A549 (cell line): Measurements from ENCODE around the gene C21orf58. TPM values are rescaled to one million over a fixed set of nuclear protein-coding genes. Genes with fewer than 3 reads are reported as not detected.

Experiments
- ATAC-seq, 2 experiments: fragments of 200-7000 bp in 1 of 2; fragments of >200 bp in 1 of 2; cut with Nextera tagmentation in 1 of 2; cut with Tn5 transposase in 1 of 2; 3 replicates each; pipeline versions ENCODE4 v1.8.0 to v1.9.1; 2018 to 2020; ENCODE audit warnings: mild to moderate bottlenecking in 1 of 2, moderate library complexity in 1 of 2
- CTCF ChIA-PET: fragments of 300-600 bp; sonication (Branson Sonifier 250); formaldehyde crosslinking; extraction: SDS; loops from one replicate; lab custom pipeline; 2021; ENCODE audit warnings: antibody characterized with exemption, inconsistent platforms; lab: Yijun Ruan, JAX
- POLR2A ChIA-PET: fragments of 350-600 bp; formaldehyde crosslinking; extraction: SDS; loops from one replicate; lab custom pipeline; 2021; ENCODE audit warnings: antibody characterized with exemption, inconsistent platforms; lab: Yijun Ruan, JAX
- DNase-seq, 2 experiments: peaks; one replicate each; pipeline versions ENCODE4 v3.0.0 to v3.0.0-alpha.2; 2011 to 2016; ENCODE audit warnings: low read depth in 1 of 2, low spot score in 1 of 2
- FAIRE-seq: peaks from 2 replicates; lab custom pipeline; 2011; peaks lifted over from hg19 to GRCh38; lab: Jason Lieb, UNC
- H3K27ac ChIP-seq, 2 experiments: fragments of >200 bp; sonication (Bioruptor Twin); formaldehyde crosslinking; 3 replicates each; pipeline ENCODE4 v1.5.1; 2016 to 2017
- H3K4me1 ChIP-seq: fragments of >200 bp; sonication (Bioruptor Twin); formaldehyde crosslinking; 3 replicates; pipeline ENCODE4 v1.6.1; 2016
- H3K4me2 ChIP-seq: fragments of >200 bp; sonication (Bioruptor Twin); formaldehyde crosslinking; 3 replicates; pipeline ENCODE4 v1.6.1; 2016
- H3K4me3 ChIP-seq: fragments of >200 bp; sonication (Bioruptor Twin); formaldehyde crosslinking; 3 replicates; pipeline ENCODE4 v1.5.1; 2016
- H3K9me3 ChIP-seq: fragments of >200 bp; sonication (Bioruptor Twin); formaldehyde crosslinking; 3 replicates; pipeline ENCODE4 v1.6.1; 2016
- ATOH8 ChIP-seq: fragments of 250-450 bp; sonication (Bioruptor Pico); IDR thresholded peaks from 2 replicates; pipeline ENCODE4 v1.5.0; 2020; ENCODE audit warnings: low read depth, mild to moderate bottlenecking, moderate library complexity
- BHLHE40 ChIP-seq: IDR thresholded peaks from 2 replicates; pipeline ENCODE4 v1.6.1; 2012; ENCODE audit warnings: low read depth, low read length, inconsistent platforms
- CEBPB ChIP-seq, 2 experiments: fragments of >200 bp in 1 of 2; sonication (Bioruptor Twin) in 1 of 2; formaldehyde crosslinking in 1 of 2; IDR thresholded peaks; 2 replicates each; pipeline ENCODE4 v1.6.1; 2012 to 2016
- CHD2 ChIP-seq: fragments of 150-350 bp; IDR thresholded peaks from 2 replicates; pipeline ENCODE4 v1.6.1; 2014; ENCODE audit warnings: low read length; ENCODE audit not compliant: partially characterized antibody
- CTCF ChIP-seq: fragments of >200 bp; sonication (Bioruptor Twin); formaldehyde crosslinking; IDR thresholded peaks from 3 replicates; pipeline ENCODE4 v1.5.1; 2016
- EP300 ChIP-seq, 2 experiments: fragments of >200 bp; sonication (Bioruptor Twin); formaldehyde crosslinking; IDR thresholded peaks; 2 replicates in 1 of 2; 3 replicates in 1 of 2; pipeline ENCODE4 v1.6.1; 2016 to 2017
- HEYL ChIP-seq: fragments of 250-450 bp; sonication (Bioruptor Pico); IDR thresholded peaks from 2 replicates; pipeline ENCODE4 v1.8.0; 2021; ENCODE audit warnings: mild to moderate bottlenecking, moderate library complexity
- HOXB5 ChIP-seq: fragments of 250-450 bp; sonication (Bioruptor Pico); IDR thresholded peaks from 2 replicates; pipeline ENCODE4 v1.5.0; 2020; ENCODE audit warnings: mild to moderate bottlenecking, moderate library complexity
- KDM5A ChIP-seq: fragments of 200-600 bp; sonication (generic); IDR thresholded peaks from 2 replicates; pipeline ENCODE4 v1.6.1; 2016; ENCODE audit warnings: antibody characterized with exemption, mild to moderate bottlenecking
- MYC ChIP-seq: IDR thresholded peaks from 2 replicates; pipeline ENCODE4 v1.6.1; 2012; ENCODE audit warnings: mild to moderate bottlenecking, inconsistent platforms, low read length, improper control_type of control experiment, borderline replicate concordance
- NFE2L2 ChIP-seq: fragments of 150-350 bp; conservative IDR thresholded peaks from 2 replicates; pipeline ENCODE4 v1.6.1; 2014; ENCODE audit warnings: low read length
- NR3C1 ChIP-seq: fragments of >200 bp; sonication (Bioruptor Twin); formaldehyde crosslinking; IDR thresholded peaks from 3 replicates; pipeline ENCODE4 v1.6.1; 2017
- PHF8 ChIP-seq: fragments of 200-600 bp; sonication (generic); IDR thresholded peaks from 2 replicates; pipeline ENCODE4 v1.6.1; 2016; ENCODE audit warnings: low read depth, mild to moderate bottlenecking, antibody characterized with exemption, moderate library complexity, borderline replicate concordance
- POLR2A ChIP-seq: IDR thresholded peaks from 2 replicates; pipeline ENCODE4 v1.6.1; 2012; ENCODE audit warnings: mild to moderate bottlenecking, low read length
- RNF2 ChIP-seq: fragments of 200-600 bp; sonication (generic); IDR thresholded peaks from 2 replicates; pipeline ENCODE4 v1.6.1; 2016; ENCODE audit warnings: low read depth, mild to moderate bottlenecking, antibody characterized with exemption, moderate library complexity, borderline replicate concordance
- USF2 ChIP-seq: fragments of 450-650 bp; IDR thresholded peaks from 2 replicates; pipeline ENCODE4 v1.6.1; 2014; ENCODE audit warnings: antibody characterized with exemption
- ZNF302 ChIP-seq: fragments of 250-450 bp; sonication (Bioruptor Pico); IDR thresholded peaks from 2 replicates; pipeline ENCODE4 v1.9.0; 2021; ENCODE audit warnings: inconsistent platforms, mild to moderate bottlenecking, moderate library complexity
- ZSCAN20 ChIP-seq: fragments of 250-450 bp; sonication (Bioruptor Pico); IDR thresholded peaks from 2 replicates; pipeline ENCODE4 v1.8.0; 2022; ENCODE audit warnings: mild to moderate bottlenecking, moderate library complexity
- WGBS: methylation state at CpG from one replicate; pipeline ENCODE4 v1.1.6; 2017; ENCODE audit errors: missing lambda C conversion rate; 5-methylcytosine and 5-hydroxymethylcytosine counted together
- polyA plus RNA-seq, 4 experiments: library from polyadenylated mRNA; depleted of rRNA in 3 of 4; stranded (reverse); fragments of >200 nt; fragmentation: RNase III in 1 of 4; extraction: RNeasy Plus Mini Kit Qiagen cat#74134 plus additional on column Dnase treatment in 1 of 4; gene quantifications; 2 replicates in 3 of 4; 3 replicates in 1 of 4; pipeline ENCODE4 v1.2.3, GENCODE V29; 2011 to 2017
- TF ChIP-seq, protein P1 (sequence below): fragments of >200 bp; sonication (Bioruptor Twin); formaldehyde crosslinking; IDR thresholded peaks from 2 replicates; pipeline ENCODE4 v1.6.1; 2016

Gene C21orf58
- polyA plus RNA-seq, 2 of the 4 experiments (the other 2 are of a cell fraction), result 3.2 to 8.5 TPM

- no peak for ATAC-seq
These were observed 70.8 kb downstream of the C21orf58 start for GRCh38 chr21:46252840-46253239.

More at GRCh38 chr21:46252840-46253239, 70.8 kb downstream of the C21orf58 start:
- H3K9me3 ChIP-seq, result no peaks in the 10 kb centered on the region
- H3K4me1 ChIP-seq, result no peaks in the 10 kb centered on the region
- no peak overlapping the region for H3K27ac ChIP-seq
- FAIRE-seq, result no peak
- no peak overlapping the region for H3K4me2 ChIP-seq
- DNase-seq, result no peak
- CTCF ChIA-PET, result interaction anchor here (0.9 kb wide), 2 partner anchors 12 to 109 kb away, joined by 3 read pairs; no protein-coding TSS in a partner anchor
- POLR2A ChIA-PET, result no interaction called here
- TF ChIP-seq PHF8, result no peak
- no peak for TF ChIP-seq EP300 (IDR thresholded peaks at IDR 0.05)
- no peak for TF ChIP-seq CEBPB (IDR thresholded peaks at IDR 0.05)
- no peak for TF ChIP-seq ATOH8 (CRISPR knock-in tag)
- TF ChIP-seq HOXB5, result no peak
- TF ChIP-seq NR3C1, result no peak
- no peak for TF ChIP-seq BHLHE40
- no peak for TF ChIP-seq USF2
- TF ChIP-seq CHD2, result no peak
- no peak for TF ChIP-seq POLR2A
- TF ChIP-seq CTCF, result no peak
- TF ChIP-seq HEYL (CRISPR knock-in tag), result no peak
- TF ChIP-seq ZSCAN20 (CRISPR knock-in tag), result no peak
- no peak for TF ChIP-seq ZNF302 (CRISPR knock-in tag)
- TF ChIP-seq NFE2L2, result no peak
- TF ChIP-seq, protein P1, sequence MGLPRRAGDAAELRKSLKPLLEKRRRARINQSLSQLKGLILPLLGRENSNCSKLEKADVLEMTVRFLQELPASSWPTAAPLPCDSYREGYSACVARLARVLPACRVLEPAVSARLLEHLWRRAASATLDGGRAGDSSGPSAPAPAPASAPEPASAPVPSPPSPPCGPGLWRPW, result no peak
- no peak for TF ChIP-seq RNF2
- no peak for TF ChIP-seq KDM5A
- TF ChIP-seq MYC, result no peak
- H3K4me3 ChIP-seq, result no peak overlapping the region
- WGBS, result 90% methylated on average over 4 of the region's 4 CpGs

Other genes starting within 250 kb of the C21orf58 start
- gene COL6A2, start 225.8 kb downstream of the C21orf58 start, polyA plus RNA-seq (2011; rRNA removed), result 2.3 and 2.5 TPM in 2 replicates
- gene COL6A2, start 225.8 kb downstream of the C21orf58 start, polyA plus RNA-seq (2017; fragmentation: RNase III; extraction: RNeasy Plus Mini Kit Qiagen cat#74134 plus additional on column Dnase treatment), result 13.0 to 16.5 TPM (median 13.1 TPM) in 3 replicates
- gene FTCD, start 168.3 kb downstream of the C21orf58 start, polyA plus RNA-seq (2011; rRNA removed), result not detected in 2 replicates
- gene FTCD, start 168.3 kb downstream of the C21orf58 start, polyA plus RNA-seq (2017; fragmentation: RNase III; extraction: RNeasy Plus Mini Kit Qiagen cat#74134 plus additional on column Dnase treatment), result not detected in 3 replicates
- not detected in 2 replicates for gene SPATC1L, start 139.4 kb downstream of the C21orf58 start, polyA plus RNA-seq (2011; rRNA removed)
- 0.08 to 0.14 TPM in 2 of 3 replicates, not detected in the other for gene SPATC1L, start 139.4 kb downstream of the C21orf58 start, polyA plus RNA-seq (2017; fragmentation: RNase III; extraction: RNeasy Plus Mini Kit Qiagen cat#74134 plus additional on column Dnase treatment)
- gene LSS, start 95.1 kb downstream of the C21orf58 start, polyA plus RNA-seq (2011; rRNA removed), result 9.5 and 13.2 TPM in 2 replicates
- 13.1 to 22.0 TPM (median 19.7 TPM) in 3 replicates for gene LSS, start 95.1 kb downstream of the C21orf58 start, polyA plus RNA-seq (2017; fragmentation: RNase III; extraction: RNeasy Plus Mini Kit Qiagen cat#74134 plus additional on column Dnase treatment)
- gene MCM3AP, start 38.3 kb downstream of the C21orf58 start, polyA plus RNA-seq (2011; rRNA removed), result 43.6 and 45.3 TPM in 2 replicates
- 38.2 to 42.9 TPM (median 41.2 TPM) in 3 replicates for gene MCM3AP, start 38.3 kb downstream of the C21orf58 start, polyA plus RNA-seq (2017; fragmentation: RNase III; extraction: RNeasy Plus Mini Kit Qiagen cat#74134 plus additional on column Dnase treatment)
- gene YBEY, start 37.5 kb downstream of the C21orf58 start, polyA plus RNA-seq (2011; rRNA removed), result 36.6 and 45.4 TPM in 2 replicates
- 31.8 to 33.7 TPM (median 32.4 TPM) in 3 replicates for gene YBEY, start 37.5 kb downstream of the C21orf58 start, polyA plus RNA-seq (2017; fragmentation: RNase III; extraction: RNeasy Plus Mini Kit Qiagen cat#74134 plus additional on column Dnase treatment)
- gene PCNT, start 286 bp upstream of the C21orf58 start, polyA plus RNA-seq (2011; rRNA removed), result 11.1 and 11.5 TPM in 2 replicates
- 13.3 to 15.5 TPM (median 14.6 TPM) in 3 replicates for gene PCNT, start 286 bp upstream of the C21orf58 start, polyA plus RNA-seq (2017; fragmentation: RNase III; extraction: RNeasy Plus Mini Kit Qiagen cat#74134 plus additional on column Dnase treatment)
- 18.0 and 18.4 TPM in 2 replicates for gene DIP2A, start 135.0 kb upstream of the C21orf58 start, polyA plus RNA-seq (2011; rRNA removed)
- gene DIP2A, start 135.0 kb upstream of the C21orf58 start, polyA plus RNA-seq (2017; fragmentation: RNase III; extraction: RNeasy Plus Mini Kit Qiagen cat#74134 plus additional on column Dnase treatment), result 12.1 to 13.8 TPM (median 13.3 TPM) in 3 replicates